GM19193 (cell line): ENCODE measurements around the gene NOS1.

Experiments used
- POLR2A ChIP-seq: IDR thresholded peaks from 4 replicates; pipeline ENCODE4 v1.6.1; 2011; ENCODE audit not compliant: insufficient read depth, insufficient read length; ENCODE audit errors: extremely low read depth

The NOS1 gene

GRCh38 chr12:117361347-117361751 is at the start of gene NOS1:
NOS1 (minus strand) TSS chr12:117361626; CDS start chr12:117331069, 30,557 bp downstream.
- TF ChIP-seq POLR2A: no peak

GRCh38 chr12:117409286-117409685 is 47.9 kb upstream of the NOS1 start:
- no peak for TF ChIP-seq POLR2A

- no peak for TF ChIP-seq POLR2A
These were observed 46.9 kb upstream of the NOS1 start for GRCh38 chr12:117408161-117408791.

- no peak for TF ChIP-seq POLR2A
These were observed 43.5 kb upstream of the NOS1 start for GRCh38 chr12:117404940-117405339.

- TF ChIP-seq POLR2A: no peak
These were observed 42.9 kb upstream of the NOS1 start for GRCh38 chr12:117404203-117404853.

DNA sequence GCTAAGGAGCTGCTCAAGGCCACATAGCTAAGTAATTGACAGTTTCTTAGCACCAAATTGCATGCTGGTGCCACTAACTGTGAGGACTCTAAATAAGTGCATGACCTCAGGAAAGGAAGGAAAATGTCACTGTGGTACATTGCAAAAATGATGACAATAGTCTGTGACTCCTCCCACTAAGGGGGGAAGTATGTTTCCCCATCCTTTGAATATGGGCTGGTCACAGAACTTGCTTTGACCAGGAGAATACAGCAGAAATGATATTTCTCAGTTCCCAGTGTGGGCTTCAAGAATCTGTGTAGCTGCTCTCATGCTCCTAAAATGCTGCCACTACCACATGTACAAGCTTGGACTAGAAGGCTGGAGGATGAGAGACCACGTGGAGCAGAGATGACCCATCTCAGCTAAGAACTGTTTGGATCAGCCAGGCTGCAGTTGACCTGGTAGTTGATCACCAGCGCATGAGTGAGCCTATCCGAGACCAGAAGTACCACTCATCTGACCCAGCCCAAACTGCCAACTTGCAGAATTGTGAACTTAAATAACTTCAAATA is 42.2 kb upstream of the NOS1 start:
- TF ChIP-seq POLR2A: no peak

- TF ChIP-seq POLR2A: no peak
These were observed 40.9 kb upstream of the NOS1 start for GRCh38 chr12:117402363-117402762.

GRCh38 chr12:117400912-117401311 is 39.5 kb upstream of the NOS1 start:
- TF ChIP-seq POLR2A: no peak

DNA sequence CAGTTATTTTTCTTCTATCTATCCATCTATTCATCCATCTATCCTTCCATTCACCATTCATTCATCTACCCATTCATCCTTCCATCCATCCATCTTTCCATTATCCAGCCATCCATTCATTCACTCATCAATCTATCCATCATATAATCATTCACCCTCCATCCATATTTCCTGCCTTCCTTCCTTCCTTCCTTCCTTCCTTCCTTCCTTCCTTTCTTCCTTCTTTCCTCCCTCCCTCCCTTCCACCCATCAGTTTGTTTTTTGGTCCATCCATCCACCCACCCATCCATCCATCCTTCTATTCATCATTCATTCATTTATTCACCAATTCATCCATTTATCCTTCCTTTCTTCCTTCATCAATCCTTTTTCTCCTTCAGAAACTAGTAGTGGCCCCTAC is 34.3 kb upstream of the NOS1 start:
- no peak for TF ChIP-seq POLR2A

DNA sequence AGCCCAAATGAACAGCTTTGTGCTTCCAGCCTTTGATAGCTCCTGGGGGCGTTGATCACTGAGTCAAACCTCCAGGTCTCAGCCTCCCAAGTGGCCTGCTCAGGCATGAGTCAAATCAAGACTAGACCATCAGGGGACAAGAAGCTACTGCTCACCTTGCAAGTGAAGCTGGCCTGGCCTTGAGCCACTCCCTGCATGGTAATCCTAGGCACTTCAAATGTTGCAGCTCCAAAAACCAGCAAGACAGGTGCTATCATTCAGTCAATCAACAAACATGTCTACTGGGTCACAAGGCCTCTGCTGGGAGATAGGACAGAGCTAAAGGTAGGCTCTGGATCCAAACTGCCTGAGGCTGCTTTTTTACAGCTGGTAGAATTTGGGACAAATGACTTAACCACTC is 33.1 kb upstream of the NOS1 start:
- TF ChIP-seq POLR2A: no peak

GRCh38 chr12:117393656-117394055 is 32.2 kb upstream of the NOS1 start:
- TF ChIP-seq POLR2A: no peak

GRCh38 chr12:117390866-117391265 is 29.4 kb upstream of the NOS1 start:
- no peak for TF ChIP-seq POLR2A

DNA sequence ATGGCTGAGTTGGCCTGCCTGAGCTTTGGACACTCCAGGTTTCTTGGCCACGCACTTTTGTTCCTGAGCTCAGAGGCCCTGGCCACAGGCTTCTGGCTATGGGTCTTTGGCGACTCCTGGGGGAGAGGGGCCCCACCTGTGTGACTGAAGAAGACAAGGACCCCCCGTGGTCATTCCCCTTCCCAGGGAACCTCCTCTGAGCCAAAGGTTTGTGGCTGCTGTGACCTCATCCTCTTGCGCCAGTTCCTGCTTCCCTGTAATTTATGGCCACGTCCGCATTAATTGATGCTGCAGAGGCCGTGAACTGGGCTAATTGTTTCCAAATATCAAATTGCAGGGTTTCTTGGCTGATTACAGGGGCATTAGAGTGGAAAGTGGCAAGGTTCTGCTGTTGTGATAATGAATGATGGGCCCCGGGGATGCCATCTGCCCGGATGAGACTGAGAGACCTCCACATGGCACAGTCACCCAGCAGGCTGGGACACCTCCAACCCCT is 27.6 kb upstream of the NOS1 start:
- TF ChIP-seq POLR2A: no peak

DNA sequence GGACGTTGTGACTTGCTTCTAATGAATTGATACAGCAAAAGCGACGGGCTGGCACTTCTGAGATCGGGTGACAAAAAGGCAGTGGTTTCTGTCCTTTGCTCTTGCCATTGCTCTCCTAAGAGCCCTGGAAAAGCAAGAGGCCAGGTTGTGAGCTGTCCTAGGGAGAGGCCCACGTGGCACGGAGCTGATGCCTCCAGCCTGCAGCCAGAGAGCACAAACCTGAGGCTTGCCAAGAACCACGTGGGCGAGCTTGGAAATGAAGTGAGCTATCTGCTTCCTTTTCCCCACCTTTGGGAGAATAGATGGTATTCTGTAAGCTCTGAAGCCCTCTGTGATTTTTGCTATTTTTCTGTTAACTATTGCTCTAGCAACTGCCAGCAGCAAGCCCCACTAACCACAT is 26.4 kb upstream of the NOS1 start:
- TF ChIP-seq POLR2A: no peak

- no peak for TF ChIP-seq POLR2A
These were observed 23.3 kb upstream of the NOS1 start for GRCh38 chr12:117384735-117385134.

GRCh38 chr12:117380083-117380482 is 18.7 kb upstream of the NOS1 start:
- no peak for TF ChIP-seq POLR2A
